HG03103 (cell line): ENCODE data around the gene PYURF.
A peak's percentile ranks its signal among the peaks of the same experiment; 100 is the strongest.
"Not testable (repeated sequence)": the region's sequence is repeated elsewhere in the genome, so short reads cannot be mapped to it uniquely, and the experiment has no call there.

Experiments
- ATAC-seq: cut with Tn5 transposase; IDR thresholded peaks from one replicate; pipeline ENCODE4 v1.9.1; 2021; ENCODE audit warnings: low read depth; ENCODE audit not compliant: unreplicated experiment

PYURF gene

GRCh38 chr4:88523325-88524129, at the start of gene PYURF:
Gene PYURF (minus strand): TSS chr4:88523776. CDS start chr4:88523700, 76 bp downstream.
- ATAC-seq, result peak; percentile 79

DNA sequence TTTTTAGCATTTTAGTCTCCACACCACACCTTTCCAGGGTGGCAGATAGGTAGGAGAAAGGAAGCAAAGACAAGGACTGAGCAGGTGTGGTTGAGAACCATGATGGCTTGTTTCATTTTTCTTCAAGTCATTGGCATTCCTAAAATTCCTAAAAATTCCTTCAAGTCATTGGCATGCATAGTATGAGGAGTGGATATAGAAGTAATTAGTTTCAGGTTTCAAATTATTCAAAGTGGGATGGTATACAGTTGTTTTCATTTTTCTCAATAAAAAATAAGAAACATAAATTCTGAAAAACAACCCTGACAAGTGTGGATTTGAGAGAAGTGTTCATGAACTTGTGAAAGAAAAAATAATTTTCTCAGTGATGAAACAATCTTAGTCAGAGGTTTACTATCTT, 46.4 kb upstream of the PYURF start:
- ATAC-seq, result no peak

GRCh38 chr4:88567591-88567990, 44.0 kb upstream of the PYURF start:
- no peak for ATAC-seq

DNA sequence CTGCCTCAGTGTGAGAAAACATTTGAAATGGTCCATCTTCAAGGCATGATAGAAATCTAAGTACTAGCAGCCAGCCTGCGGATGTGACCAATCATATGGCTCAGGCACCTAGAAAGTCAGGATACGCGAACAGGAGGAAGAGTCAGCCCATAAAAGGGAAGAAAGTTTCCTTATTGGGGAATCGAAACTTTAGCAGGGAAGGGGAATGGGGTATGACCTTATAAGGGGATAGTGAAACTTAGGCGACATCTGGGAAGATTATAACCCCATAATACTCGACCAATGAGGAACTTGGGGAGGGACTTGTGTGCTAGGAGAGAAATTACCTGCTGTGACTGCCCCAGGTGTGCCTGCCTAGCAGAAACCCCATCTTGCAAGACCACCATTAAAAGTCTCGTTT, 26.2 kb upstream of the PYURF start:
- no peak for ATAC-seq

DNA sequence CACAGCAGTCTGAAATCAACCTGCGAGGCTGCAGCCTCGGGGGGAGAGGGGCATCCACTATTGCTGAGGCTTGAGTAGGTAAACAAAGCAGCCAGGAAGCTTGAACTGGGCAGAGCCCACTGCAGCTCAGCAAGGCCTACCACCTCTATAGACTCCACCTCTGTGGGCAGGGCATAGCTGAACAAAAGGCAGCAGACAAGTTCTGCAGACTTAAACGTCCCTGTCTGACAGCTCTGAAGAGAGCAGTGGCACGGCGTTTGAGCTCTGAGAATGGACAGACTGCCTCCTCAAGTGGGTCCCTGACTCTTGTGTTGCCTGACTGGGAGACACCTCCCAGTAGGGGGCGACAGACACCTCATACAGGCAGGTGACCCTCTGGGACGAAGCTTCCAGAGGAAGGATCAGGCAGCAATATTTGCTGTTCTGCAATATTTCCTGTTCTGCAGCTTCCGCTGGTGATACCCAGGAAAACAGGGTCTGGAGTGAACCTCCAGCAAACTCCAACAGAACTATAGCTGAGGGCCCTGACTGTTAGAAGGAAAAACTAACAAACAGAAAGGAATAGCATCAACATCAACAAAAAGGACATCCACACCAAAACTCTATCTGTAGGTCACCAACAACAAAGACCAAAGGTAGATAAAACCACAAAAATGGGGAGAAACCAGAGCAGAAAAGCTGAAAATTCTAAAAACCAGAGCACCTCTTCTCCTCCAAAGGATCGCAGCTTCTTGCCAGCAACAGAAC, 15.9 kb upstream of the PYURF start:
- ATAC-seq, result not testable (repeated sequence)

DNA sequence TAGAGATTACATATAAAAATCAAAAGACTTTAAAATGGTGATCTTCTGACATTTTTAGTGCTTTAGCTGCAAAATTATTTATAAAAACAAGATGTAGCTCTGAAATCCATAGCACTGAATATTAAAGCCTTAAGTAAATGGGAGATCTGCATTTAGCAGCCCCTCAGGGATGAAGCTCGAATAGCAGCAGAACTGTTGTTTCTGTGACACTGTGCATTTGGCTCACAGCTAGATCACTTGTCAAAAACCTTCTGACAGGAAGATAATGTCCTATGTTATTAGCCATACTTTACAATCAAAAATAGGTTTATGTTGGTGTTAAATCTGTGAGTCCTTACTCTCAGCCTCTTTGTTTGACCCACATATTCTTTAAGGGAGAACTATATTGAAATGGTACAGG, 14.1 kb upstream of the PYURF start:
- ATAC-seq, result no peak

- no peak for ATAC-seq
Observed at GRCh38 chr4:88535090-88535755, 11.6 kb upstream of the PYURF start.

DNA sequence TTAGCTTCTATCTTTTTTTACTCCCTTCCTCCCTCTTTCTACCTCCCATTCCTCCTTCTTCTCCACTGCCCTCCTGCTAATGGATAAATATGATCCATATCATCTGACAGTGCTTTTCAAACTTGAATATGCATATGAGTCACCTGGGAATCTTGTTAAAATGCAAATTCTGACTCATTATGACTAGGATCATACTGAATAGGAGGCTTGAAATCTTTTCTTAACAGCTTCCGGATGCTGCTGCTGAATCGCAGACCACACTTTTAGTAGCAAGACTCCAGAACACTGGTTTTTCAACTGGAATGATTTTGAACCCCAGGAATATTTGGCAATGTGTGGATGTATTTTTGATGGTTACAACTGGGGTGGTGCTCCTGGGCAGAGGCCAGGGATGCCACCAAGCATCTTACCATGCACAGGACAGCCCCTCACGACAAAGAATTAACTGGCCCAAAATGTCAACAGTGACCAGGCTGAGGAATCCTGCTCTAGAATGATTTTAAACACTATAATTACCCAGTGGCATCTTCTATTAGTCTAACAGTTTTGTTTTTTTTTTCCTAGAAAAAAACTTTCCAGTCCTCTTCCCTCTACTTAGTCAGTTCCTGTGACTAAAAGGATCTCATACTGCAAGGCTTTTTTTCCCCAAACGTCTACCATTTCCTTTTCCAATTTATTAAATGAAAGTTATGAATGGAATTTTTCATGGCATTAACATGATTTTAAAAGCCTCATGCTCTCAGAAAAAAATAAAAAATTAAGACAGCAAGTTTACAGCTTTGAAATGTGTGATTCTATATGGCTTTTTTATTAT, 10.6 kb upstream of the PYURF start:
- no peak for ATAC-seq

GRCh38 chr4:88533088-88533790, 9.7 kb upstream of the PYURF start:
- no peak for ATAC-seq

DNA sequence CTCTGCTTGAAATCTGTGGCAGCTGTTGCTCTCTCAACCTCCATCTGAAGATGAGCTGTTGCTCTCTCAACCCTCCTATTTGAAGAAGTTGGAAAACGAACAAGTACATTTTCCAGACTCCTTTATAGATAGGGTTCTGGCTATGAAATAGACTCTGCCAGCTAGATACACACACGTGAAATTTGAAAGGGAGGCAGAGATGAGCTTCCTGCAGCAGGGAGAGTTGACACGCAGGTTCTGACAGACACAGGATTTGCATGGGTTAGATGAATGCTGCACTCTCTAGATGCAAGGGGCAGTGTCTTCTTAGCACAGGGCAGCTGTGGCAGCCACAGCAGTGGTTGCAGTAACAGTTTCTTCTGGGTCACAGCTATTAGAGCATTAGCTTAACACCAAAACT, 8.0 kb upstream of the PYURF start:
- no peak for ATAC-seq

DNA sequence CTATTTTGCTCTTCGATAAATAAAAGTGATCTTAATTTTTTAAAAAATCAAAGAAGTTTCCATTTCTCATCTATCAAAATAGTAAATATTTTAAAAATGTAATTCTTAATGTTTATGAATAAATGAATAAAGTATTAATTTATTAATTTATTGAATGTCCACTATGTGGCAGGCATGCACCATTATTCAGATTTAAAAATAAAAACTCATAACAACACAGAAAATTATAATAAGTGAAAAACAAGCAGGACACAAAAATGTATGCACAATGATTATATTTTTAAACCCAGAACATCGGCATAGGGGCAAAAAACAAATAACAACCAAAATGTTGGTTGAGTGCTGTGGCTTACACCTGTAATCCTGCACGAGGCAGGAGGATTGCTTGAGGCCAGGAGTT, 5.3 kb upstream of the PYURF start:
- ATAC-seq, result no peak

DNA sequence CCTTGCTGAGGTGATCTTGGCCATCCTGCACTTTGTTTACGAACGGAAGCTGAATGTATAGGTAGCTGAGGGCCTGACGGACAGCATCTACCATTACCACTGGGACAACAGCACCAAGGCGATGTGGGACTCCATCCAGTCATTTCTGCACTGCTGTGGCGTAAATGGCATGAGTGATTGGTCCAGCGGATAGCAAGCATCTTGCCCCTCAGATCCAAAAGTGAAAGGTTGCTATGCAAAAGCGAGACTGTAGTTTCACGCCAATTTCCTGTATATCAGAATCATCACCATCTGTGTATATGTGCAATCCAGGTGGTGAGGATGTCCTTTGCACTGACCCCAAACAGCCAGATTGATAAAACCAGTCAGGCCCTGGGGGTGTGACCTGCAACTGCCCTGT, 4.2 kb upstream of the PYURF start:
- ATAC-seq, result no peak

GRCh38 chr4:88526221-88526815, 2.7 kb upstream of the PYURF start:
- no peak for ATAC-seq

- ATAC-seq, result no peak
Observed at GRCh38 chr4:88524171-88524570, 595 bp upstream of the PYURF start.

DNA sequence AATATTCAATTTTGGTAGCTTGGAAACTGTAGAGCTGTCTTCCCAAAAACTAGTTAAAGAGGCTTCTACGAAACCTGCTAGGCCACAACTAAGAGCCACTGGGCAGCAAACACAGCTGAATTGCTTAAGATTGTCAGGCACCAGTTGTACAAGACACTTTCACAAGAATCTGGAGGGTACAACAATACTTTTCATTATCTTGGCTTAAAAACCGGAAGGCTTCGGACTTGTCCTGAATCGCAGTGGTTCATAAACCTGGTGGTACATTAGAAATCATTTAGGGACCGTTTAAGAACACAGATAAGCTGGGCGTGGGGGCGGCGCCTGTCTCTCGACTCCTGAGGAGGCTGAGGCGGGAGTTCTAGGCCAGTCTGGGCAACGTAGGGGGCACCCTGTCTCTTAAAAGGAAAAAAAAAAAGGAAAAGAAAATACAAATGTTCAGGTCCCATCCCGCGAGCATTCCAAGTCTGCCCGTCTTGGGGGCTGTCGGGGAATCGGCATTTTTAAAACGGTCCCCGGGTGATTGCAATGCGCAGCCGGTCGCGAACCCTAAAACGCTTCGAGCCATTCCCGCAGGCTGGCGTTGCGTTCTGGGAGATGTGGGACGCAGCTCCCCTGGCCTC, 763 bp downstream of the PYURF start:
- no peak for ATAC-seq

- no peak for ATAC-seq
Observed at GRCh38 chr4:88518911-88519310, 4.7 kb downstream of the PYURF start.

DNA sequence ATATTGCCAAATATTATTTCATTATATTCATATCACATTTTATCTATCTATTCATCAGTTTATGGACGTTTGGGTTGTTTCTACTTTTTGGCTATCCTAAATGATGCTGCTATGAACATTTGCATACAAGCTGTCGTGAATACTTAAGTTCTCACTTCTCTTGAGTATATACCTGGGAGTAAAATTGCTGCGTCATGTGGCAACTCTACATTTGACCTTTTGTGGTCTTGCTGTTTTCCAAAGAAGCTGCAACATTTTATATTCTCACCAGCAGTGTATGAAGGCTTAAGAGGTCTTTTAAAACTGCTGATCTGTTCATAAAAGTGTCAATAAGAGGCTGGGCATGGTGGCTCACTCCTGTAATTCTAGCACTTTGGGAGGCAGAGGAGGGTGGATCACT, 5.8 kb downstream of the PYURF start:
- ATAC-seq, result no peak

- no peak for ATAC-seq
Observed at GRCh38 chr4:88516746-88517145, 6.8 kb downstream of the PYURF start.
